ENCODE measurements around the gene SPRY4. TPM values are rescaled to one million over a fixed set of nuclear protein-coding genes. Genes with fewer than 3 reads are reported as not detected.
A peak's percentile ranks its signal among the peaks of the same experiment; 100 is the strongest.

Gene SPRY4
- total and polyA plus RNA-seq, 2 donors (not counting 1 experiment from before 2014, with no cell fraction given), result 4.5 to 6.0 TPM

- TF ChIP-seq CTCF (conservative IDR thresholded peaks at IDR 0.05 in 1 of 2, IDR thresholded peaks at IDR 0.05 in 1 of 2; ENCODE audit: low read depth in 1 of 2, low read length in 2 of 2) (no peak), EZH2 (IDR thresholded peaks at IDR 0.05; ENCODE audit: low read length, missing control alignments) (no peak)
- H3K36me3 ChIP-seq (ENCODE audit: control insufficient read depth, insufficient read depth, low read length), result no peaks in the 10 kb centered on the region
- no peaks in the 10 kb centered on the region for H3K9me3 ChIP-seq (ENCODE audit: control insufficient read depth, insufficient read depth, low read depth, low read length)
- H4K20me1 ChIP-seq (ENCODE audit: control insufficient read depth, extremely low read depth, insufficient read depth, low read length), result no peaks in the 10 kb centered on the region
- H3K79me2 ChIP-seq (ENCODE audit: control insufficient read depth, insufficient read depth, low read length), result peaks cover 4% of the 10 kb centered on the region
- peak overlapping the region; percentile 96 for H3K9ac ChIP-seq (ENCODE audit: insufficient read depth, low read length)
- peak overlapping the region; percentile 48 for H3K4me2 ChIP-seq (ENCODE audit: extremely low read depth, insufficient read depth, low read length)
- peaks cover 11% of the 10 kb centered on the region for H3K4me1 ChIP-seq (ENCODE audit: control insufficient read depth, extremely low read depth, insufficient read depth, low read length)
- H3K27me3 ChIP-seq (ENCODE audit: control insufficient read depth, insufficient read depth, low read length), result no peaks in the 10 kb centered on the region
- no peak overlapping the region for H2AFZ ChIP-seq (ENCODE audit: low read length)
- H3K4me3 ChIP-seq (replicated peaks in 1 of 4; ENCODE audit: control extremely low read depth in 1 of 4, insufficient read depth in 1 of 4, low read depth in 3 of 4, low read length in 4 of 4), result peak overlapping the region; percentile 48 to 72 (median 62)
- peak overlapping the region; percentile 99 for H3K27ac ChIP-seq (ENCODE audit: insufficient read depth, low read length)
- DNase-seq (ENCODE audit: low read depth in 2 of 2), result peak; percentile 69 to 83
Measured at GRCh38 chr5:142356349-142356715, 31.5 kb upstream of the SPRY4 start.

GRCh38 chr5:142353071-142353472 lies 28.3 kb upstream of the SPRY4 start:
- Histone ChIP-seq H3K4me3 (replicated peaks in 1 of 4; ENCODE audit: control extremely low read depth in 1 of 4, insufficient read depth in 1 of 4, low read depth in 3 of 4, low read length in 4 of 4) (no peak overlapping the region), H3K27ac (ENCODE audit: insufficient read depth, low read length) (no peak overlapping the region), H4K20me1 (ENCODE audit: control insufficient read depth, extremely low read depth, insufficient read depth, low read length) (no peaks in the 10 kb centered on the region), H3K27me3 (ENCODE audit: control insufficient read depth, insufficient read depth, low read length) (no peaks in the 10 kb centered on the region), H3K9ac (ENCODE audit: insufficient read depth, low read length) (no peak overlapping the region), H3K36me3 (ENCODE audit: control insufficient read depth, insufficient read depth, low read length) (no peaks in the 10 kb centered on the region), H3K4me2 (ENCODE audit: extremely low read depth, insufficient read depth, low read length) (no peak overlapping the region), H3K9me3 (ENCODE audit: control insufficient read depth, insufficient read depth, low read depth, low read length) (no peaks in the 10 kb centered on the region), H3K79me2 (ENCODE audit: control insufficient read depth, insufficient read depth, low read length) (no peaks in the 10 kb centered on the region), H2AFZ (ENCODE audit: low read length) (no peak overlapping the region), H3K4me1 (ENCODE audit: control insufficient read depth, extremely low read depth, insufficient read depth, low read length) (peaks cover 7% of the 10 kb centered on the region)
- DNase-seq (ENCODE audit: low read depth in 2 of 2), result no peak
- TF ChIP-seq CTCF (conservative IDR thresholded peaks at IDR 0.05 in 1 of 2, IDR thresholded peaks at IDR 0.05 in 1 of 2; ENCODE audit: low read depth in 1 of 2, low read length in 2 of 2), result no peak
- no peak for TF ChIP-seq EZH2 (IDR thresholded peaks at IDR 0.05; ENCODE audit: low read length, missing control alignments)

DNA sequence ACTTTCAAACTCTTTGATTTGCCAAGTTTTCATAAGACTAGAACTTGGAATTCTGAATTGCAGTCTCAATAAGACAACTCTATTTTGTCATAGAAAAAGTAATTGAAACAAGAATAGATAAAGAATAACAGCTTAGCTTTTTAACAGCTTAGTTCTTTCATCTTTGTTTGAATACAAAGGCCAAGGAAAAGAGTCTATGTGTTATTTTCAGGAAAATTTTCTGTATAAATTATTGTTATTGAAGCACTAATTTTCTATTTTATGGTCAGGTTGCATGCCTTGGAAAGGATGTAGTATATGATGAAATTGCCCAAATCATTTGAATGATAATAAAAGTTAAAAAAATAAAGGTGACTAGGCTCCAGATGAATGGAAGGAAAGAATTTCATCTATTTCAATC lies 25.2 kb upstream of the SPRY4 start:
- Histone ChIP-seq H3K79me2 (ENCODE audit: control insufficient read depth, insufficient read depth, low read length) (no peaks in the 10 kb centered on the region), H4K20me1 (ENCODE audit: control insufficient read depth, extremely low read depth, insufficient read depth, low read length) (no peaks in the 10 kb centered on the region), H3K27me3 (ENCODE audit: control insufficient read depth, insufficient read depth, low read length) (no peaks in the 10 kb centered on the region), H2AFZ (ENCODE audit: low read length) (no peak overlapping the region), H3K4me2 (ENCODE audit: extremely low read depth, insufficient read depth, low read length) (no peak overlapping the region), H3K9ac (ENCODE audit: insufficient read depth, low read length) (no peak overlapping the region), H3K27ac (ENCODE audit: insufficient read depth, low read length) (no peak overlapping the region), H3K9me3 (ENCODE audit: control insufficient read depth, insufficient read depth, low read depth, low read length) (no peaks in the 10 kb centered on the region), H3K4me1 (ENCODE audit: control insufficient read depth, extremely low read depth, insufficient read depth, low read length) (no peaks in the 10 kb centered on the region), H3K4me3 (replicated peaks in 1 of 4; ENCODE audit: control extremely low read depth in 1 of 4, insufficient read depth in 1 of 4, low read depth in 3 of 4, low read length in 4 of 4) (no peak overlapping the region), H3K36me3 (ENCODE audit: control insufficient read depth, insufficient read depth, low read length) (no peaks in the 10 kb centered on the region)
- DNase-seq (ENCODE audit: low read depth in 2 of 2), result no peak
- no peak for TF ChIP-seq CTCF (conservative IDR thresholded peaks at IDR 0.05 in 1 of 2, IDR thresholded peaks at IDR 0.05 in 1 of 2; ENCODE audit: low read depth in 1 of 2, low read length in 2 of 2)
- no peak for TF ChIP-seq EZH2 (IDR thresholded peaks at IDR 0.05; ENCODE audit: low read length, missing control alignments)

All from fibroblast of lung (primary cell).